Stimulated activated CD4-positive, alpha-beta T cell treated with anti-CD3 and anti-CD28 coated beads, Interleukin-15, amount 100 ng/mL, for 1 hour (primary cell): ENCODE results near the gene MAPK11.

Source experiments
- DNase-seq, 2 donors: peaks; one replicate each; pipeline ENCODE4 v3.0.0-alpha.2; 2020; ENCODE audit warnings: low read depth in 1 of 2, low spot score in 1 of 2

Gene MAPK11

DNA sequence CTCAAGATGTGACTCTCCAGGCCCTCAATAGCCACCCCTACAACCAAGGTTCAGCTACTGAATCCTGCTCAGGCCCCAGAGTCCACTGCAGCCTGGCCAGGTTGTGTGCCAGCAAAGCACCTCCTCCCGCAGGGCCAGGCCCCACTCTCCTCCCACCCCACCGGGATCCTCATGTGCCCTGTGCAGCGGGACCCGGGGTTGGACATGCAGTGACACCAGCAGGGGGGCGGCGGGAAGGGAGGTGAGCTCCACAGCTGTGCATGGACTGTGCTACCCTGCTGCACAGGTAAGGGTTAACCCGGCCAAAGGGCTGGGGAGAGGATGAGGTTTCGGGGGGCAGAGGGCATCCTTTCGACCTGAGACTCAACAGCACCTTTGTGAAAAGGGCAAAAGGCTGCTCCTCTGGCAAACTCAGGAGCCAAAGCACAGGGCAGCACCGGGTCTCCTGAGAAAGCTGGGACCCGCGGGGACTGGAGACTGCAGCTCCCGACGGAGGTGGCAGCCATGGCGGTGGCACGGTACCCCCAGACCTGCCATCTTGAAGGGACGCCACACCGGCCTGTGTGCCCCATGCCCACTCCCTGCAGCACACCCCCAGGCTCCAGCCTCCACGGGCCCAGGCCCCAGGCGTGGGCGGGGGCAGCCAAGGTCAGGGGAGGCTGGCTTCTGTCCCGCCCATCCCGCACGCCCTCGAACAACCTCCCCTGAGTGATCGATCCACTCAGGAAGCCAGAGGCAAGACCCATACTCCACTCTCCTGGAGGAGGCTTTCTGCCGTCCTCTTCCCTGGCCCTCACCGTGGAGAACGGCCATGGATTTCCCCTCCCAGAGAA, 26.7 kb upstream of the MAPK11 start:
- no peak for DNase-seq

GRCh38 chr22:50294319-50294656, 24.1 kb upstream of the MAPK11 start:
- no peak for DNase-seq

DNA sequence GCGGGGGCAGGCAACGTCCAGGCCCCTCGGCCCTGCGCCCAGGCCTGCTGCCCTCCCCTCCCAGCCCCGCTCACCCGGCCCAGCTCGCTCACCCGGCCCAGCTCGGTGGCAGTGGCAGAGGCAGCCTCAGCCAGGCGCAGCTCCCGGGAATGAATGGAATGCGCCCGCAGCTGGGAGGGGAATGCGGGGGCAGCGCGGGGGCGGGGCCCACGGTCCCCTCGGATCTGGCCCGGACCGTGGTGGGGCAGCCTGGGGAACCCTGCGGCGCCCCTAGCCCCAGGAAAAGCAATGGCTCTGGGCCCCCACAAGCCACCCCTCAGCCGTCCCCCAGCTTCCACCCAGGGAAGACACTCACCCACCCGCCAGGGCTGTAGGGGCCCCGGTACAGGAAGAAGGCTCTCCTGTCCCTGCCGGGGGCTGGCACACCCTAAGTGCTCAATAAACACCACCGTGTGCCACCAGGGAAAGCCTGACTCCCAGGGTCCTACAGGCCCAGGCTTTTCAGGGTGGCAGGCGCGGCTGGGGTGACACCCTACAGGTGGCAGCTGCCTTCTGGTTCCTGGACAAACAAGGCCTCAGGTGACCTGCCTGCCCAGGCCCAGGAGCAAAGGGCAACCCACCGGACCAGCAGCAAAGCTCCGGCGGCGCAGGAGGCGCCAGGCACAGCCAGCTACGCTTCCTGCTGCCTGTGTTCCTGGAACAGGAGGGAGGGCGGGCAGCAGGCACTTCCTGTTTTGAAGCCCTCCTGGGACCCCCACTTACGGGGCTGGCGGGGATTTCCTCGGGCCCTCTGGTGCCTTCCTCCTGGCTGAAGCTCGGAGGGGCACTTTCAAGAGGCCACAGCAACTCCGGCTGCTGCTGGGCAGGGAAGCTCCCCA, 23.5 kb upstream of the MAPK11 start:
- DNase-seq, result no peak

GRCh38 chr22:50292643-50293440, 22.7 kb upstream of the MAPK11 start:
- DNase-seq, result no peak

GRCh38 chr22:50289942-50290630, 19.9 kb upstream of the MAPK11 start:
- DNase-seq, result no peak

- DNase-seq, result no peak
Measured at GRCh38 chr22:50289151-50289941, 19.2 kb upstream of the MAPK11 start.

DNA sequence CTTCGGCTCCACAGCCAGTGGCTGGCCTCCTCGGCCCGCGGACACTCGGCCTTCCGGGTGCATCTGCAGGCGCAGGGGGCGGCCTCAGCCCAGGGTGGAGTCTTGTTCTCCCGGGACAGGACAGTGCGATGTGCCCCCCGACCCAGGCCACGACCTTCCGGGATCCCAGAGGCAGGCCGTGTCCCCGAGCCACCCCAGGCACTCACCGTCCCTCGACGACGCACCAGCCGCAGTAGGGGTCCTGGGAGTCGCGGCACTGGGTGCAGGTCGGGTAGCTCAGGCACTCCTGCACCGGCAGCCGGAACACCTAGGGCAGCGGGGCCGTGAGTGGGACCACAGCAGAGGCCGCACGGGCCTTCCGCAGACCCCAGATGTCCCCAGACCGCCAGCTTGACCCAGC, 17.6 kb upstream of the MAPK11 start:
- DNase-seq, result no peak

- no peak for DNase-seq
Measured at GRCh38 chr22:50286701-50287318, 16.6 kb upstream of the MAPK11 start.

- no peak for DNase-seq
Measured at GRCh38 chr22:50286275-50286674, 16.1 kb upstream of the MAPK11 start.

DNA sequence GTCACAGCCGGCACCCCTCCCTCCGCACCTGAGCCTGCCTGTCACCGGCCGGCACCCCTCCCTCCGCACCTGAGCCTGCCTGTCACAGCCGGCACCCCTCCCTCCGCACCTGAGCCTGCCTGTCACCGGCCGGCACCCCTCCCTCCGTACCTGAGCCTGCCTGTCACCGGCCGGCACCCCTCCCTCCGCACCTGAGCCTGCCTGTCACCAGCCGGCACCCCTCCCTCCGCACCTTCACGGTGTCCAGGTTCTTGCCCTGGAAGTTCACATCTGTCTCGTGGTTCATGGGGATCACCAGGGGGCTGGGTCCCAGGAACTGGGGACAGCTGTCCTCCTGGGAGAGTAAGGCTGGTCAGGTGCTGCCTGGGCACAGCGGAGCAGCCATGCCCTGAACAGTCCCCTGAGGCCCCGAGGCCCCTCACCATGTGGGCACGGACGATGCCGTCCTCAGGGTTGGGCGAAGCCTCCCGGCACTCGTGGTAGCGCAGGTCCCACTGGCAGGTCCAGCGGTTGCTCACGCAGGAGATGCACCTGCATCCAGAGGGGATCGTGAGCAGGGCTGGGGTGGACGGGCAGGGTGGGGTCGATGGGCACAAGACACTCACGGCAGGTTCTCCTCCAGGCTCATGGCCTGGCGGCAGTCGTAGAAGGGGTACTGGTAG, 15.5 kb upstream of the MAPK11 start:
- no peak for DNase-seq

DNA sequence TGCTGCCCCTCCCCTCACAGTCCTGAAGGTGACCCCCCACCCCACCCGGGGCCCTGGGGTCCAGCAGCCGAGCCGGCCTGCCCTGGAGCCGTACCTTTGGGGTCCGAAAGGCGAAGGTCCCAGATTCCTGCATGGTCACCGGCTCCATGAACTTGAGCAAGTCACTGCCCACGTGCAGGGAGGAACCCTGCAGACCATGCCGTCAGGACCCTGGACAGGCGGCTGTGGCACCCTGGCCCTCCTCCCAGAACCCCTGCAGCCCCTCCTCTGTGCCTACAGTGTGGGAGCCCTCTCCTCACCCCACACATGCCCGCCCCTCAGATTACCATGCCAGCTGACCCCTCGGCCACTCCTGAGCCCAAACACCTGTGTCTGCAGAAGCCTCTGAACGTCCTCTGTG, 14.3 kb upstream of the MAPK11 start:
- no peak for DNase-seq

DNA sequence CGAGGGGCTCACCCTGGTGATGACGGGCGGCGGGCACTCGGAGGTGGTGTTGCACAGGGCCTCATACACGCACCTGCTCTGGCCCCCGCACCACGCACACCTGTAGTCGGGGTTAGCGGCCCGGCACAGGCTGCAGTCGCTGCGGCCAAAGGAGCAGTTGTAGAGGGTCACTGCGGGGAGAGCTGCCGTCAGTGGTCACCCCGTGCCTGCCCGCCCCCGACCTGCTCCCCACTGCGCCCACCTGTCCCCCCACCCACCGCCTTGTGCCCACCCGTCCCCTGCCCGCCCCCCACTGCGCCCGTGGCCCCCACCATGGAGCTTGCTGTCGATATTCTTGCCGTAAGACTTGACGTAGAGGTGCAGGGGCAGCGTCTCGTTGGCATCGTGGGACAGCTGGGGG, 13.6 kb upstream of the MAPK11 start:
- no peak for DNase-seq

GRCh38 chr22:50282361-50283155, 12.4 kb upstream of the MAPK11 start:
- DNase-seq, result no peak

DNA sequence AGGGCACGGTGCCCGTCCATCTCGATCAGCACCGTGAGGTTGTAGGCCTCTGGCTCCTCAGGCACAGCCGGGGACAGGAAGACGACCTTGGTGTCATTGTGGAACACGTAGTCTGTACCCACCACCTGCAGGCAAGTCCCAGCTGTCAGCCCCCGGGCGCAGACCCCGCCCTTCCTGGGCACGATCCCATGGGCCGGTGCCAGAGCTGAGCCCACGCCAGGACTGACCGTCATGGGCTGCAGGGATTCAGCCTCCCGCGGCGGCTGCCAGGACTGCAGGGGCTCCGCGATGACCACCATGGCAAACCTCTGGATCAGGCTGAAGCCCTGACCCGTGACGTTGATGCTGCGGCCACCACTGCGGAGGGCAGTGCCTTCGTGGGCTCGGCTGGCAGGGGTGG, 11.8 kb upstream of the MAPK11 start:
- DNase-seq, result no peak

DNA sequence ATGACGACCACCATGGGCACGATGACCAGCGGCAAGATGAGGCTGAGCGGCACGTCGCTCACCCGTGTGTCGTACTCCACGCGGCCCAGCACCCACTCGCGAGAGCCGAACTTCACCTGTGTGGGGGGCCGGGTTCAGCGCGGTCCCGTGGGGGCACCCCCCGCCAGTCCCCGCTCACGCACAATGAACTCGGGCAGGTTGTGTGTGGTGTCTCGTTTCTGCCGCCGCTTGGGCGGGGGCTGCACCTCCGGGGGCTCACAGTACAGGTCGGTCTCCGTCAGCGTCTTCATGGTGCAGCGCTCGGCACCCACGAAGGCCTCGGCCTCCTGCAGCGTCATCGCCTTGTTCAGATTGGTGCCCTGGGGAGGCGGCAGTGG, 11.2 kb upstream of the MAPK11 start:
- DNase-seq, result no peak

GRCh38 chr22:50280708-50281383, 10.7 kb upstream of the MAPK11 start:
- no peak for DNase-seq

DNA sequence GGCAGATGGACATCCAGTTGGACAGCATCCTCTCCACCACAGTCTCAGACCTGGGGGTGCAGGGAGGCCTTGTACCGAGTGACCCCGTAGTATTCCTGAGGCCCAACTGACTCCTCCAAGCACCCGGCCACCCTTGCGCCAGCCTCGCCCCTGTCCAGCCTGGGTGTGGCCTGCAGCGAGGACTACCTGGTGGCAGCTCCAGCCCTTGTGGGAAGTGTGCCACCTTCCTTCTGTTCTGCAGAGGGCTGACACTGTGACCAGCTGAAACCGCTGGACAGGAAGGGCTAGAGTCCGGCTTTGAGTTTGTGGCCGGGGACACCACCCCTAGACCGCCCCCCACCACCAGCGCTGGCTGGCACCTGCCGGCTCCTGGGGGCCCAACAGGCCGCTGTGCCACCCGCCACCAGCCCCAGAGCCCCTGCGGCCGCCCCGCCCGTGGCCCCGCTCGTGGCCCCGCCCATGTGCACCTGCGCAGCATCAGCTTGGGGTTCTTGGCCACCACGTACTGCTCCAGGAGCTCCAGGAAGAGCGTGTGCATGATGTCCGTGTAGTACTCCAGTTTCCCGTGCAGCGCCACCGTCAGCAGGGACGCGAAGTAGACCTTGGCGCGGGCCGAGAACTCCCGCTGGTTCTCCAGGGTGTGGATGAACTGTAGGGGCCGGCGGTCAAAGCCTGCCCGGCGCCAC, 10.0 kb upstream of the MAPK11 start:
- DNase-seq, result no peak
